Measurements from ENCODE around the gene LGALS4. TPM values are rescaled to one million over a fixed set of nuclear protein-coding genes. Genes with fewer than 3 reads are reported as not detected.

The LGALS4 gene
- total and polyA plus RNA-seq, 10 donors, result 1.1 to 9.6 (median 3.1) TPM

DNA sequence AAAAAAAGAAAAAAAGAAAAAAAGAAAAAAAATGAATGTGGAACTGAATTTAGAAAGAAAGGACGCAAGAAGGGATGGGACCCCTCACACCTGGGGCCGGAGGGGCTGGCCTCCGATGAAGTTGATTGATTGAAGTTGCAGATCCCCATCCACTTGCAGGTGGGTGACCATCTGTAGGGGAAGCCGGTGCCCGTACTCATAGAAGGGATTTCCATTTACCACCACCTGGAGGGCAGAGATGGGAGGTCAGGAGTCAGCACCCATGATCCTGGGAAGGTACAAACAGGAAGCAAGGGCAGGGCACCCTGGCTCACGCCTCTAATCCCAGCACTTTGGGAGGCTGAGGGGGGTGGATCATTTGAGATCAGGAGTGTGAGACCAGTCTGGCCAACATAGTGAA lies 6.4 kb downstream of the LGALS4 start:
- H3K27ac ChIP-seq, result peak overlapping the region in 1 of 8 donors; percentile 7
- H3K9me3 ChIP-seq, result no peaks in the 10 kb centered on the region
- 86 to 95% (median 88%) methylated on average over 6 of the region's 6 CpGs for WGBS, 5 donors
- DNase-seq, result peak; percentile 57
- peaks cover 0 to 16% (median 10%) of the 10 kb centered on the region in 6 donors for H3K4me1 ChIP-seq
- H3K27me3 ChIP-seq (replicated peaks in 1 of 7), result no peaks in the 10 kb centered on the region
- H3K36me3 ChIP-seq, result peaks cover 0 to 22% (median 4%) of the 10 kb centered on the region in 6 donors
- no peak overlapping the region for H3K4me3 ChIP-seq
- TF ChIP-seq, protein P1, sequence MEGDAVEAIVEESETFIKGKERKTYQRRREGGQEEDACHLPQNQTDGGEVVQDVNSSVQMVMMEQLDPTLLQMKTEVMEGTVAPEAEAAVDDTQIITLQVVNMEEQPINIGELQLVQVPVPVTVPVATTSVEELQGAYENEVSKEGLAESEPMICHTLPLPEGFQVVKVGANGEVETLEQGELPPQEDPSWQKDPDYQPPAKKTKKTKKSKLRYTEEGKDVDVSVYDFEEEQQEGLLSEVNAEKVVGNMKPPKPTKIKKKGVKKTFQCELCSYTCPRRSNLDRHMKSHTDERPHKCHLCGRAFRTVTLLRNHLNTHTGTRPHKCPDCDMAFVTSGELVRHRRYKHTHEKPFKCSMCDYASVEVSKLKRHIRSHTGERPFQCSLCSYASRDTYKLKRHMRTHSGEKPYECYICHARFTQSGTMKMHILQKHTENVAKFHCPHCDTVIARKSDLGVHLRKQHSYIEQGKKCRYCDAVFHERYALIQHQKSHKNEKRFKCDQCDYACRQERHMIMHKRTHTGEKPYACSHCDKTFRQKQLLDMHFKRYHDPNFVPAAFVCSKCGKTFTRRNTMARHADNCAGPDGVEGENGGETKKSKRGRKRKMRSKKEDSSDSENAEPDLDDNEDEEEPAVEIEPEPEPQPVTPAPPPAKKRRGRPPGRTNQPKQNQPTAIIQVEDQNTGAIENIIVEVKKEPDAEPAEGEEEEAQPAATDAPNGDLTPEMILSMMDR (IDR thresholded peaks at IDR 0.05 in 8 of 11, conservative IDR thresholded peaks at IDR 0.05 in 3 of 11), result no peak
- TF ChIP-seq POLR2A (IDR thresholded peaks at IDR 0.05), result no peak
- no peak for TF ChIP-seq POLR2AphosphoS5 (IDR thresholded peaks at IDR 0.05)
- intact Hi-C loops (cut with DNase I; ENCODE audit: low total_unique reads), result no loop called here

DNA sequence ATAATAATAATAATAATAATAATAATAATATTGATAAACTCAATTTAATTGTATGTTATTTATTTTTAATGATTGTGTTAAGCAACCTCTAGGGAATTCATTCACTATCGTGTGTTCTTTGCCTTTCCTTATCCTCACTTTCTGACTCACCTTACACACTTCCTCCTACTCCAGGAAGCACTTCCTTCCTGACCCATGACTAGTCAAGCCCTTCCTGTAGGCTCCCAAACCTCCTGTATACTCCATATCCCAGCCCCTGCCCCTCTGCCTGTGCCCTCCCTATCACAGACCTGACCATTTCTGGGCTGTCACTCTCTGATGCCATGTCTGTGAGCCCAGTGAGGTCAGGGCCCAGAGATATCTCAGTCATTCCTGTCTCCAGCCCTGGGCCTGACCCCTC lies 7.6 kb downstream of the LGALS4 start:
- Histone ChIP-seq H3K4me3 (no peak overlapping the region), H3K9me3 (no peaks in the 10 kb centered on the region), H3K4me1 (peaks cover 0 to 16% (median 10%) of the 10 kb centered on the region in 6 donors), H3K27me3 (replicated peaks in 1 of 7) (no peaks in the 10 kb centered on the region), H3K36me3 (peaks cover 0 to 30% (median 8%) of the 10 kb centered on the region in 6 donors), H3K27ac (peak overlapping the region in 4 of 8 donors; percentile 20 to 62 (median 28))
- TF ChIP-seq POLR2AphosphoS5 (IDR thresholded peaks at IDR 0.05) (no peak), POLR2A (IDR thresholded peaks at IDR 0.05) (no peak)
- TF ChIP-seq, protein P1 (IDR thresholded peaks at IDR 0.05 in 8 of 11, conservative IDR thresholded peaks at IDR 0.05 in 3 of 11), result no peak
- 34 to 45% (median 41%) methylated on average over 1 of the region's 1 CpG for WGBS, 5 donors
- DNase-seq, result peak; percentile 15
- intact Hi-C loops (cut with DNase I; ENCODE audit: low total_unique reads), result no loop called here

DNA sequence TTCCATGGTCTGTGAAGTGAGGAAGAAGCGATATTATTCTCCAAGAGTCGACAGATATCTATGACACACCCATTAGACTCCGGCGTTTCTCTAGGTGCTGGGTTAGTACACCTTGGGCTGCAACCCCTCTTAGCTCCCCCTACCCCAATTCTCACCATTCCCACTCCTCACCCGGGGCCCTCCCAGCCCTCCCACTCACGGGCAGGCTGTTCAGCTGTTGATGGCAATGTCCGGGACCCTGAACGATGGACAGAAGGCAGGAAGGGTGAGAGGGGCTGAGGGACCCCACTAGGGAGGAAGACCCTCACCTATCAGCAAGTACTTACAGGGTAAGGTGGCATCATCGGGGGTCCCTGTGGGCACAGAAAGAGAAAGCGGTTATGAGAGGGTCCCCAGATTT lies 9.2 kb downstream of the LGALS4 start:
- H3K27ac ChIP-seq, result no peak overlapping the region
- no peak for TF ChIP-seq POLR2A (IDR thresholded peaks at IDR 0.05)
- no peak for TF ChIP-seq POLR2AphosphoS5 (IDR thresholded peaks at IDR 0.05)
- TF ChIP-seq, protein P1 (IDR thresholded peaks at IDR 0.05 in 8 of 11, conservative IDR thresholded peaks at IDR 0.05 in 3 of 11), result no peak
- H3K36me3 ChIP-seq, result peaks cover 0 to 30% (median 8%) of the 10 kb centered on the region in 6 donors
- H3K4me3 ChIP-seq, result no peak overlapping the region
- H3K9me3 ChIP-seq, result no peaks in the 10 kb centered on the region
- 91 to 96% (median 92%) methylated on average over 10 of the region's 10 CpGs for WGBS, 5 donors
- intact Hi-C loops (cut with DNase I; ENCODE audit: low total_unique reads), result no loop called here
- no peaks in the 10 kb centered on the region for H3K27me3 ChIP-seq (replicated peaks in 1 of 7)
- peak; percentile 51 for DNase-seq
- peaks cover 0 to 16% (median 10%) of the 10 kb centered on the region in 6 donors for H3K4me1 ChIP-seq

DNA sequence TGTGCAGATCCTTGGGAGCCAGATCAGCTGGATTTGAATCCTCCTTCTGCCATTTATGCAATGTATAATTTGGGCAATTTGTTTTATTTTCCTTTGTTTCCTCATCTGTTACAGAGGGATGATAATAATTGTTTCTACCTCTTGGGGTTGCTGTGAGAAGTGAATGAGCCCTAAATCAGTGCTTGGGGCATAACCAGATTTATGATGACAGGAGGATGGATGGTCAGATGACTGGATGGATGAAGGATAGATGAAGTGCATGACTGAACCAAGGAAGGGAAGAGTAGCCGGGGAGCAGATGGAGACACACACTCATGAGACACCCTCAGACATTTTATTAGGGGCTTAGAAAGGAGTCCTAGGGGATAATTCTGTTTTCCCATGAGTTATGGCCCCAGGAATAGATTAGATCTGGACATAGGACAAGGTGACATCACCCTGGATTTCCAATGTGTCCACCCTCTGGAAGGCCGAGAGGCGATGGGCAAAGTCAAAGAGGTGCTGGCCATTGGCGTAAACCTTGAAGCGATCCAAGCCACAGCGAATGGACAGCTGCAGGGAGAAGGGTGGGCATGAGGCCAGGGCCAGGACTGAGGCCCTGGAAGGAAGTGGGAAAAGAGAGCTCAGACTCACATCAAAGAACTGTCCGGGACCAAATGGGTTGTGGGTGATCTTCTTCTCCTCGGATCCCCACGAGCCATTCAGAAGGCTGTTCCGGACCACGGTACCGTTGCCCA lies 11.2 kb downstream of the LGALS4 start:
- 89 to 98% (median 95%) methylated on average over 12 of the region's 12 CpGs for WGBS, 5 donors
- DNase-seq, result peak; percentile 47
- no peak for TF ChIP-seq POLR2AphosphoS5 (IDR thresholded peaks at IDR 0.05)
- TF ChIP-seq, protein P1 (IDR thresholded peaks at IDR 0.05 in 8 of 11, conservative IDR thresholded peaks at IDR 0.05 in 3 of 11), result no peak
- TF ChIP-seq POLR2A (IDR thresholded peaks at IDR 0.05), result no peak
- intact Hi-C loops (cut with DNase I; ENCODE audit: low total_unique reads), result no loop called here
- Histone ChIP-seq H3K27ac (no peak overlapping the region), H3K27me3 (replicated peaks in 1 of 7) (no peaks in the 10 kb centered on the region), H3K4me3 (no peak overlapping the region), H3K9me3 (no peaks in the 10 kb centered on the region), H3K36me3 (peaks cover 0 to 30% (median 8%) of the 10 kb centered on the region in 6 donors), H3K4me1 (peaks cover 0 to 16% (median 8%) of the 10 kb centered on the region in 6 donors)

Measured in spleen (tissue), 11 donors.